Cardiac fibroblast (primary cell): ENCODE measurements around the gene MKX.

Source experiments
- DNase-seq, 2 donors: peaks; one replicate each; pipeline versions ENCODE4 v3.0.0 to v3.0.0-alpha.2; 2010; ENCODE audit warnings: low read depth in 2 of 2
- H3K4me3 ChIP-seq, 2 donors: replicated peaks in 1 of 2; 1 replicate in 1 of 2; 2 replicates in 1 of 2; pipeline ENCODE4 v1.5.1; 2011; ENCODE audit warnings: low read depth in 2 of 2, low read length in 2 of 2, mild to moderate bottlenecking in 2 of 2, moderate library complexity in 1 of 2
- CTCF ChIP-seq: IDR thresholded peaks from one replicate; pipeline ENCODE4 v1.5.1; 2011; ENCODE audit warnings: low read depth, mild to moderate bottlenecking, low read length, inconsistent platforms

Gene MKX

GRCh38 chr10:27774831-27775230, 29.2 kb upstream of the MKX start:
- DNase-seq, result no peak
- no peak overlapping the region for H3K4me3 ChIP-seq
- TF ChIP-seq CTCF, result no peak

- no peak for DNase-seq
- H3K4me3 ChIP-seq, result no peak overlapping the region
- TF ChIP-seq CTCF, result no peak
Measured at GRCh38 chr10:27771231-27771630, 25.6 kb upstream of the MKX start.

DNA sequence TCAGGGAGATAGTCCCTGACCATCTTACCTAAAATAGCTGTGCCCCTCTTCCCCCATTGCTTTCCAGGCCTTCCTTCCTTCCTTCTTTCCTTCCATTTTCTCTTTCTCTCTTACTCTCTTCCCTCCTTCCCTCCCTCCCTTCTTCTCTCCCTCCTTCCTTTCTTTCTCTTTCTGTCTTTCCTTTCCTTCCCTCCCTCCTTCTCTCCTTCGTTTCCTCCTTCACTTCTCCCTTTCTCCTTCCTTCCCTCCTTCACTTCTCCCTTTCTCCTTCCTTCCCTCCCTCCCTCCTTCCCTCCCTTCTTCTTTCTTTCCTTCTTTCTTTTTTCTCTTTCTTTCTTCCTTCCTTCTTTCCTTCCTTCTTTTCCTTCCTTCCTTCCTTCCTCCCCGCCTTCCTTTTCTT, 24.6 kb upstream of the MKX start:
- H3K4me3 ChIP-seq, result no peak overlapping the region
- TF ChIP-seq CTCF, result no peak
- DNase-seq, result no peak

DNA sequence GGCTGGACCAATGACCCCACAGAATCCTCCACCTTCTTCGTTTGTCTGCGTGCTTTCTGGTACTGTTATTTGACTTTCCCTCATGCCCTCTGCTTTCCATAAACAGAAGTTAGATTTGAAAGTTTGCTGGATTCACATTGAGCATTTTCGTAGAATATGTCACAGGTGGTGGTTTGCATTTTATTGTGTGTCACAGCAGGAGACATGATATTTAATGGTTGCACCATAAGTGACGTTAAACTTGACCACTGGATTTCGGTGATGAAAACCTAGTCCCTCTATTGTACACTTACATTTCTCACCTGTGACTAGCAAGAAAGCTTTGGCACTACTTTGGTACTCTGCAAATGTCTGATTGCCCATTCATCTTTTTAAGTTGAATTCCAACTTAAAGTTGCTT, 15.2 kb upstream of the MKX start:
- no peak for TF ChIP-seq CTCF
- H3K4me3 ChIP-seq, result no peak overlapping the region
- no peak for DNase-seq

DNA sequence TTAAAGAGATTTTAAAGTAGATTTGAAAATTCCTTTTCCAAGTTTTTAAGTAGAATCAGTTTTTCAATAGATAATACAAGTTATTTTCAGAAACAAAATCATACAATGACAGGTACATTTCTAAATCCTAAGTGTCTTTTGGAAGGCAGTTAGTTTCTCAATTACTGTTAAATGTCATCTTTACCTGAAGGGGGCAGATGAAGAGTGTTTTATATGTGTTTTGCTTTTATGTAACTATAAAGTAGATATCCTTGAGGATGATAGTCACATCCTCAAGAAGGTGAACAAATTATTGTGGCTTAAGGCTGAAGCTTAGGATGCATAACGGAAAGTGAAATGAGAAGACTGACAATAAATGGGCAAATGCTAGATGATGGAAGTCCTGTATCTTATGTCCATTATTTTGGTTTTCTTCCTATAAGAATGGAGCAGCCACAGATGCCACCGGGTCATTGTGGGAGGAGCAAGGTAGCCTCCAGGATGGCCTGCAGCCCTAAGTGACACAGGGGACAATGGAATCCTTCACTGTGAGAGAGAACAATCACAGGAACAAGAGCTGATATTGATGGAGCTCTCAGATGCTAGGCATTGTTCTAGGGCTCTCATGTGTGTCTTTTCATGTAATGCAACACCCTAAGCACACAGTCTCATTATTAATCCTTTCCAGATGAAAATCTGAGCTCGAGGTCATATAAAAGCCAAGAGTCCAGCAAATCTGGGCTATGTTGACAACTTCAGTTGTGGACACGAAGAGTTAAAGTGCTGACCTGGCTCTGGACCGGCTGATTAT, 14.1 kb upstream of the MKX start:
- no peak for DNase-seq
- TF ChIP-seq CTCF, result no peak
- H3K4me3 ChIP-seq, result no peak overlapping the region

- no peak overlapping the region for H3K4me3 ChIP-seq
- no peak for TF ChIP-seq CTCF
- DNase-seq, result no peak
Measured at GRCh38 chr10:27752673-27753237, 7.1 kb upstream of the MKX start.

DNA sequence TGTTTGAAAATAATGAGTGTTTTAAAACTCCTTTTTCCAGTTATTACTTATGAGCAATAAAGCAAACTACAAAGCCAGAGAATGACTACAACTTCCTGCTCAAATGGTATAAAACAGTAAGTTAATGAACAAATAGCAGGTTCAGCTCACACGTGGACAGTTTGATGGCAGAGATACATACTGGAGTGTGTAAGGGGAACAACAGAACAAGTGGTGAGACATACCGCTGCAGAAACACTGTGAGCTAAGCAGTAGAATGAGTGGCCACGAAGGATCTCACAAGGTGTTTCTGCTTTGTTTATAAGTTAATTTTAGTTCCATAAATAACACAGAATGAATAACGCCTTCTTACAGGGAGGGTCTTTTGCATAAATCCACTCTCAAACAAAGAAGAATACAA, 3.0 kb upstream of the MKX start:
- no peak for DNase-seq
- no peak overlapping the region for H3K4me3 ChIP-seq
- TF ChIP-seq CTCF, result no peak
